Naive B cell (primary cell): ENCODE measurements around the gene SDK1. TPM values are rescaled to one million over a fixed set of nuclear protein-coding genes. Genes with fewer than 3 reads are reported as not detected.
A peak's percentile ranks its signal among the peaks of the same experiment; 100 is the strongest.
"Not testable (repeated sequence)": the region's sequence is repeated elsewhere in the genome, so short reads cannot be mapped to it uniquely, and the experiment has no call there.

ENCODE experiments used
- ATAC-seq, 2 donors: fragments of 150-1000 bp; cut with Tn5 transposase; 2 replicates each; pipeline ENCODE4 v1.10.0; 2021; ENCODE audit warnings: low read depth in 2 of 2, mild to moderate bottlenecking in 2 of 2, moderate library complexity in 2 of 2
- DNase-seq: peaks from one replicate; pipeline ENCODE4 v3.0.0; 2022
- H3K27ac Mint-ChIP-seq, 6 donors: one replicate each; pipeline ENCODE4 v1.8.0; 2020 to 2022; ENCODE audit warnings: mild to moderate bottlenecking in 6 of 6, mixed read lengths in 6 of 6, moderate library complexity in 5 of 6, inconsistent platforms in 2 of 6
- H3K27me3 Mint-ChIP-seq, 3 donors: one replicate each; pipeline ENCODE4 v1.8.0; 2021 to 2022; ENCODE audit warnings: mixed read lengths in 3 of 3, mild to moderate bottlenecking in 1 of 3
- H3K36me3 Mint-ChIP-seq, 2 donors: one replicate each; pipeline ENCODE4 v1.8.0; 2020 to 2022; ENCODE audit warnings: mixed read lengths in 2 of 2, inconsistent platforms in 1 of 2, mild to moderate bottlenecking in 1 of 2
- H3K4me1 Mint-ChIP-seq, 3 donors: one replicate each; pipeline ENCODE4 v1.8.0; 2020 to 2022; ENCODE audit warnings: mixed read lengths in 3 of 3, inconsistent platforms in 1 of 3, mild to moderate bottlenecking in 1 of 3, moderate library complexity in 1 of 3
- H3K4me3 Mint-ChIP-seq, 8 donors: one replicate each; pipeline ENCODE4 v1.8.0; 2020 to 2022; ENCODE audit warnings: mild to moderate bottlenecking in 8 of 8, mixed read lengths in 8 of 8, moderate library complexity in 8 of 8, inconsistent platforms in 2 of 8
- H3K9me3 Mint-ChIP-seq, 7 donors: one replicate each; pipeline ENCODE4 v1.8.0; 2020 to 2022; ENCODE audit warnings: mixed read lengths in 7 of 7, mild to moderate bottlenecking in 5 of 7, inconsistent platforms in 2 of 7, moderate library complexity in 1 of 7
- polyA plus RNA-seq, 6 donors: library from polyadenylated mRNA; unstranded; fragments of 300-500 nt; fragmentation: Illumina TruSeq; gene quantifications; one replicate each; pipeline ENCODE4 v1.2.3, GENCODE V29; 2021; ENCODE audit warnings: low read depth in 6 of 6

SDK1 gene
- polyA plus RNA-seq, 6 donors from 2014 or later, result 0.15 to 0.60 (median 0.38) TPM; not detected in 2

DNA sequence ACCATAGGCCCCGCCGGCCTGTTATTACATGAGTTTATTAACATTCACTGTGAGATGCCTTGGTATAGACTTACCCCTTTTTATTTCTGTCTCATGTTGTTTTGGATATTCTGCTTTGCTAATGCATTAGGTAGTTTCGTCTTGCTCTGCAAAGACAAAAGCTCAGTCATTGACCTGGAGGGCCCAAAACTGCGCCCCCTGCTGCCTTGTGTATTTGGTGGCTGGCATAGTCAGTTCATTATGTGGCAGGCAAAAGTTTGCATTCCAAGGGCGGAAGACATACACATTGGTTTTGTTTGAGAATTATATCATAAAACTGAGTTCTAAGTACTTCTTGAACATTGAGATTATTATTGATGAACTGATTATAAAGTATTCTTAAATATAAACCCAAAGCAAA lies 372.5 kb downstream of the SDK1 start:
- Mint-ChIP-seq H3K27me3 (peaks cover 0 to 5% (median 5%) of the 10 kb centered on the region in 3 donors), H3K36me3 (peaks cover 0 to 8% of the 10 kb centered on the region in 2 donors), H3K4me1 (peaks cover 0 to 18% (median 8%) of the 10 kb centered on the region in 3 donors), H3K4me3 (no peak overlapping the region), H3K27ac (no peak overlapping the region), H3K9me3 (peaks cover 0 to 6% (median 0%) of the 10 kb centered on the region in 7 donors)
- no peak for DNase-seq
- ATAC-seq, result no peak

DNA sequence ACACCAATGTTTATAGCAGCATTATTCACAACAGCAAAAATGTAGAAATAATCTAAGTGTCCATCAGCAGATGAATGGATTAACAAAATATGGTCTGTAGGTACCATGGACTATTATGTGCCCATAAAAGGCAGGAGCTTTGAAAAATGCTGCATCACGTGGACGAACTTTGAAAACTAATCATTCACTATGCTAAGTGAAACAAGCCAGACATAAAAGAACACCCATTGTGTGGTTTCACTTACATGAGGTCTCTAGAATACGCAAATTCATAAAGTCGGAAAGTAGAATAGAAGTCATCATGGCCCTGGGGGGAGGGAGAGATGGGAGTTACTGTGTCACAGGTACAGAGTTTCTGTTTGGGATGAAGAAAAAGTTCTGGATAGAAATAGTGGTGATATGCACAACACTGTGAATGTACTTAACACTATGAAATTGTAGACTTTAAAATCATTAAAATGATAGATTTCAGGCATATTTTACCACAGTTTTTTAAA lies 377.3 kb downstream of the SDK1 start:
- H3K9me3 Mint-ChIP-seq, result peaks cover 0 to 6% (median 0%) of the 10 kb centered on the region in 7 donors
- no peak overlapping the region for H3K4me3 Mint-ChIP-seq
- peaks cover 5 to 40% (median 16%) of the 10 kb centered on the region in 3 donors for H3K27me3 Mint-ChIP-seq
- DNase-seq (no peak), ATAC-seq (no peak)
- H3K27ac Mint-ChIP-seq, result no peak overlapping the region
- peaks cover 0 to 8% of the 10 kb centered on the region in 2 donors for H3K36me3 Mint-ChIP-seq
- peaks cover 0 to 8% (median 8%) of the 10 kb centered on the region in 3 donors for H3K4me1 Mint-ChIP-seq

DNA sequence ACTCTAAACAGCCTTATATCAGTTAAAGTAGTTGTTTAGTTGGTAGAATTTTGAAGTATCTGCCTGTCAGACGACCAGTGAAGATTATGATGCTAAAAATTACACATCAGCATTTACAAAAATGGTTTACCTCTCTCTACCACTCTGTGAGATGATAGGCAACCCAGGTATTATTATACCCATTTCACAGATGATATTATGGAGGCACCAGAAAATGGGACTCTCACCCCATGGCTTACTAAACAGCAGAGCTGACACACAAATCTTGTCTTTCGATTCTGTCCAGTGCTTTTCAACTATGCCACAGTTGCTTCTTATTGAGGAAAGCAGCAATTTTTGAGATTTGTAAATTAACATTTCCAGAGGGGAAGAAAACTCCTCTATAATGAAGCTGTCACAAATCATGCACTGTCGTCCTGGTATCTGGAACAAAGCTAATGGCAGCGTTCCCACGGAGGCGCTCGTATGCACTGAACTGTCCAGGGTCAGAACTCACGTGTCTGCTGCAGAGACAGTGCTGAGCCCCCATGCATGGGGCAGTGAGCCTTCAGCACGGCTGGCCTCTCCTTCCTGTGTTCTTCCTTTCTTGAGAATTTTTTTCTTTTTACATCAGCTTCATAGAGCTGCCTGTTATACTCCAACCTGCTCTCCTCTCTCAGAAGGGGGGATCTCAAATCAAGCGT lies 381.1 kb downstream of the SDK1 start:
- H3K9me3 Mint-ChIP-seq, result peaks cover 0 to 8% (median 0%) of the 10 kb centered on the region in 7 donors
- DNase-seq (no peak), ATAC-seq (no peak)
- H3K27ac Mint-ChIP-seq, result peak overlapping the region in 1 of 6 donors; percentile 26
- H3K27me3 Mint-ChIP-seq, result peaks cover 5 to 46% (median 16%) of the 10 kb centered on the region in 3 donors
- peaks cover 0 to under 1% (median 0%) of the 10 kb centered on the region in 3 donors for H3K4me1 Mint-ChIP-seq
- no peak overlapping the region for H3K4me3 Mint-ChIP-seq
- H3K36me3 Mint-ChIP-seq, result peaks cover 0 to 8% of the 10 kb centered on the region in 2 donors

DNA sequence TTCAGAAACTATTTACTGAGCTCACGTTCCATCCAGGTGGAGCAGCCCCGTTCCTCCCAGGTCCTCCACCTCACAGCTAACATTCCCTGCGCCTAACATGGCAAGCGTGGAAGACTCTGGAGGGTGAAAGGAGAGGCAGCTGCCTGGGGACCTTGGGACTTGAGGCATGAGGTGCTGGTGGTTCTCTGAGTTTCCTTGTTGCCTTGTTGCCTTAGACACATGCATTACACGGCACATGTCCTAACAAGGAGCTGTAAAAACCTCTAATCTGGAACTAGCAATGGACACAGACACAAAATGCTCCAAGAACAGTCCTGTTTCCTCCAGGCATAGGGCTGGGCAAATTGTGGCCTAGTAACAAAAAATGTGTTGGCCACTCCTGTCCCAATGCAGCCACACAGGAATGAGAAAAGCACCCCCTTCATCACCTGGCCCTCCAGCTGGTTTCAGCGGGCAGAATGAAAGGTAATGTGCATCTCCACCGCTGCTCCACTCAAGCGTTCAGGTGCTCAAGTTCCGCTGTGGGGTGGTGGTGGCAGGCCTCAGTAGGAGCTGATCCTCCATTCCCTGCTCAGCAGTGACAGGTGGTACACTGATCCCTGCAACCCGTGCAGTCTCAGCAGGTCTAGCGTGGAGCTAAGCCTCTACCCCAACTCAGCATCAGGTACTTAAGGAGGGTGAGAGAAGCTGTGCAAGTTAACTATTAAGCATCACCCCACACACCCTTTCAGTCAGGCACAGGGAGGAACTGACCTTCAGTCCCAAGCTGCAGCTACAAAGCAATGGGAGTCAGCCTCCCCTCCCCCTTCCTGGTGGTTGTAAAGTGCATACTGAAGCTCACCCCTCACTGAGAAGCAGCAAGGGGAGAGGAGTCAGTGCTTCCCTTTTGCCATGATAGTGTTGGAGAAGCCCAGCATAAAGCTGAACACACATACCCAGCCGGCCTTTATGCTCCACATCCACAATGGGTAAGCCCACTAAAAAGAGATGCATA lies 382.8 kb downstream of the SDK1 start:
- H3K9me3 Mint-ChIP-seq, result peaks cover 0 to 2% (median 0%) of the 10 kb centered on the region in 7 donors
- ATAC-seq (no peak), DNase-seq (no peak)
- H3K27ac Mint-ChIP-seq, result peak overlapping the region in 1 of 6 donors; percentile 54
- no peaks in the 10 kb centered on the region for H3K36me3 Mint-ChIP-seq
- peaks cover 0 to 4% (median 0%) of the 10 kb centered on the region in 3 donors for H3K4me1 Mint-ChIP-seq
- H3K27me3 Mint-ChIP-seq, result peaks cover 5 to 39% (median 8%) of the 10 kb centered on the region in 3 donors
- H3K4me3 Mint-ChIP-seq, result no peak overlapping the region

DNA sequence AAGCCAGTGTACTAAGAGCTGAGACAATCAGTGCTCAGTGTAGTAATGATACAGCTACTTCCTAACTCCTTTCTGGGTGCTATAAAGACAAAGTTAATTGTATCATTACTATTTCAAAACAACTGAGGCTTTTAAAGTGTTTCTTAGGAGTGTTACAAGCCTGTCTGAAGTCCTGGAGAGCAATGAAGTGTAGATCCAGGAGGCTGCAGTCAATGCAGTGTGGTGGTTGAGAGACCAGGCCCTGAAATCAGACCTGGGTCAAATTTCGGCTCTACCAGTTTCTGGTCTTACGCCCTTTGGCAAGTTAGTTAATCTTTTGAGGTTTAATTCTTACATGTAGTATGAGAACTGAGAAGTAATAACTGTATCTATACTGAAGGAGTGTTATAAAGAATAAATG lies 387.0 kb downstream of the SDK1 start:
- no peaks in the 10 kb centered on the region for H3K36me3 Mint-ChIP-seq
- peaks cover 0 to 7% (median 0%) of the 10 kb centered on the region in 3 donors for H3K27me3 Mint-ChIP-seq
- ATAC-seq (no peak), DNase-seq (no peak)
- H3K4me3 Mint-ChIP-seq, result no peak overlapping the region
- peaks cover 0 to 5% (median 2%) of the 10 kb centered on the region in 7 donors for H3K9me3 Mint-ChIP-seq
- peaks cover 0 to 4% (median 0%) of the 10 kb centered on the region in 3 donors for H3K4me1 Mint-ChIP-seq
- no peak overlapping the region for H3K27ac Mint-ChIP-seq

DNA sequence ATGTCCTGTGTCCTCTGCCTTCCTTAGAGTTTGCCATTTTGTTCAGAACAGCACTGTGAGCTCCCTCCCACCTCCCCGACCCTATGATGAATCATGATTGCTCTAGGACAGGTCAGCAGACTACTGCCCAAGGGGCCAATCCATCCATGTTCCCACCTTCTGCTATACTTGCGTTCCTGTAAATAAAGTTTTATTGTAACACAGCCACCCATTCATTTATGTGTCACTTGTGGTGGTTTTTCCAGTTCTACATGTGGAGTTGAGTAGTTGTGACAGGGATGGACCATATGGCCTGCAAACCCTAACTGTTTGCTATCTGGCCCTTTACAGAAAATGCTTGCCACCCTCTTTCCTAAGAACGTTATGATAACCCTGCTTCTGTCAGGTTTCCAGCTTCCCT lies 387.8 kb downstream of the SDK1 start:
- DNase-seq (no peak), ATAC-seq (no peak)
- Mint-ChIP-seq H3K27me3 (peaks cover 2 to 7% (median 4%) of the 10 kb centered on the region in 3 donors), H3K4me3 (no peak overlapping the region), H3K27ac (peak overlapping the region in 1 of 6 donors; percentile 53), H3K9me3 (peaks cover 0 to 5% (median 2%) of the 10 kb centered on the region in 7 donors), H3K36me3 (no peaks in the 10 kb centered on the region), H3K4me1 (peaks cover 0 to 4% (median 0%) of the 10 kb centered on the region in 3 donors)

DNA sequence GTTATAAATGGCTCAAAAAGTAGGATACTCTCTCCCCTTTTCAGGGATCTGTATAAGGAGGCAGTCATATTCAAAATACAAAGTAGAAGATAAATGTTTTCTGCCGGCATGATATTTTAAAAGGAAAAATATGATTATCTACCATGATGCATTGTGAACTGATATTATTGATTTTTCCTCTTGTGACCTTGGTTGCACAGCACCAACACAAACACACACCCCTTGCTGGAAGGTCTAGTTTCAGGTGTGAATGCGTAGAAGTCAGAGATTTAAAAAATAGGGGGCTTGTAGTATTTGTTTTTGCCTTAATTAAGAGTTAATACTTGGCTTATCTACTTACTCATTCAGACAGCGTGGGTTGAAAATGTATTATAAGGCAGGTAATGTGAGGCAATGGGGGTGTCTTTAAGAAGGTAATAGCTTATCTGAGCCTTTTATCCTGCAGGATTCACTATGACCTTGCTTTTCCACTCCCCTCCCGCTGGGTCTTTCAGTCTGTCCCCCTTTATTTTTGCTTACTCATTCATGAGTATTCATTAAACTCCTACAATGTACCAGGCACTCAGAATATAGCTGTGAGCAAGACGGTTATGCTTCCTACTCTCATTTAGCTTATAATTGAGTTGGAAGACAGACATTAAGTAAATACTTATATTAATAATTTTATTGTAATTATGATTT lies 390.6 kb downstream of the SDK1 start:
- Mint-ChIP-seq H3K27me3 (peaks cover 6 to 18% (median 15%) of the 10 kb centered on the region in 3 donors), H3K4me3 (no peak overlapping the region), H3K36me3 (no peaks in the 10 kb centered on the region), H3K27ac (no peak overlapping the region), H3K9me3 (peaks cover 0 to 5% (median 0%) of the 10 kb centered on the region in 7 donors), H3K4me1 (peaks cover 0 to 4% (median 0%) of the 10 kb centered on the region in 3 donors)
- ATAC-seq (no peak), DNase-seq (no peak)

DNA sequence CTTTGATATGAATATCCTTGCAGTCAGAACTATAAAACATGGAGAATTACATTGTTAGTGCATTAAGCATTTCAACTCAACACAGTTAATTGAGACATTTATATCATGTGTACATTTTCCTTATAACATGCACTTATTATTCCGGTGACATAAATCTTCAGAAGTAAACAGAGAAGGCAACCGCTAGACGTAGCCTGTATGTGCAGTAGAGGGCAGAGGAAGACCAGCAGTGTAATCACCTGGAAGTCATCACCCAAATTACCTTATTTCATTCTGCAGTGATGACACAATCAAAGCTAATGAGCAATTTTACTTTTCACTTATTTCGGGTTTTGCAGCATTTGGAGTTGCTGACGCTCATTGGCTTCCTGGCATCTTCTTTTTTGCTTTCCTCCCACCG lies 394.6 kb downstream of the SDK1 start:
- H3K4me3 Mint-ChIP-seq, result no peak overlapping the region
- no peaks in the 10 kb centered on the region for H3K9me3 Mint-ChIP-seq
- peak; percentile 14 for DNase-seq
- H3K36me3 Mint-ChIP-seq, result no peaks in the 10 kb centered on the region
- H3K27ac Mint-ChIP-seq, result no peak overlapping the region
- no peaks in the 10 kb centered on the region for H3K4me1 Mint-ChIP-seq
- H3K27me3 Mint-ChIP-seq, result peaks cover 21 to 27% (median 23%) of the 10 kb centered on the region in 3 donors
- no peak for ATAC-seq

DNA sequence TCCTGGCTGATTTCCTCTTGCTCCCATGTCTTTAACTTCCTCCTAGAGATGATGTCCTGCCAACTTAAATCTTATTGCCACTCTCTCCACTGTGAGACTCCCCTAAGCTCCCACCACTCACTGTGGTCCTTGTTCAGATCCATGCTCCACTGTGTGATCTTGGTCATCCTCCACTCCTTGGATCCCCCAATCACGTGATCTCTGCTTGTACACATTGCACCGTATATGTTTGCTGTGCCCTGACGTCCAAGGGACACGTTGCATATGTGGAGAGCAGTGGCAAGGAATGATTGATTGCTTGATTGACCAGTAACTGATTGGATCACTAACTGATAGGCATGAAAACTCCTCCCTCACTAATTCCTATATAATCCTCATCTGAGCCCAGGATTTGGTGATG lies 395.1 kb downstream of the SDK1 start:
- Mint-ChIP-seq H3K4me3 (peak overlapping the region in 1 of 8 donors; percentile 7), H3K27me3 (peaks cover 23 to 27% (median 26%) of the 10 kb centered on the region in 3 donors), H3K4me1 (no peaks in the 10 kb centered on the region), H3K36me3 (no peaks in the 10 kb centered on the region), H3K27ac (peak overlapping the region in 1 of 6 donors; percentile 12), H3K9me3 (no peaks in the 10 kb centered on the region)
- DNase-seq (no peak), ATAC-seq (no peak)

DNA sequence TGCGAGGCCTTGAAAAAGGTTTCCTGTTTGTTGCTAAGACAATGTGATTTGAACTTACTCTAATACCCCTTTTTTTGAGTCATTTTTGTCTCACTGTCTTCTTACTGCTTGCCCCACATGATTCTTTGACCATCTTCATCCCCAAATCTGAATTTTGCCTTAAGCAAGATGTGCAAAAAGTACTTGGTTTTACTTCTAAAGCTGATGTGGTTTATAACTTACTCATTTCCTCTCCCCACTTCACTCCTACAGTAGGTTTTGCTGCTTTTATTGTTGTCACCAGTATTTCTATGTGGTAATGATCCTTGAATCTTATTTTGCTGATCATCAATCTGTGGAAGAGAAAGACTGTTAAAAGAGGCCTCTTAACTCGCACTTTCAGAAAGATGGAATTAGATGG lies 396.4 kb downstream of the SDK1 start:
- H3K4me1 Mint-ChIP-seq, result no peaks in the 10 kb centered on the region
- H3K27me3 Mint-ChIP-seq, result peaks cover 23 to 27% (median 26%) of the 10 kb centered on the region in 3 donors
- H3K9me3 Mint-ChIP-seq, result no peaks in the 10 kb centered on the region
- H3K36me3 Mint-ChIP-seq, result no peaks in the 10 kb centered on the region
- no peak overlapping the region for H3K4me3 Mint-ChIP-seq
- no peak overlapping the region for H3K27ac Mint-ChIP-seq
- no peak for ATAC-seq
- no peak for DNase-seq

DNA sequence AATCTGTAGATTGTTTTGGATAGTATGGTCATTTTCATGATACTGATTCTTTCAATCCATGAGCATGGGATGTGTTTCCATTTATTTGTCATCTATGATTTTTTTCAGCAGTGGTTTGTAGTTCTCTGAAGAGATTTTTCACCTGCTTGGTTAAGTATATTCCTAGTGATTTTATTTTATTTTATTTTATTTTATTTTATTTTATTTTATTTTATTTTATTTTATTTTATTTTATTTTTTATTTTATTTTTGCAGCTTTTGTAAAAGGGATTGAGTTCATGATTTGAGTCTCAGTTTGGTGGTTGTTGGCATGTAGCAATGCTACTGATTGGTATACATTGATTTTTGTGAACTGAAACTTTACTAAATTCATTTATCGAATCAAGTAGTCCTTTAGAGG lies 404.2 kb downstream of the SDK1 start:
- ATAC-seq (no peak), DNase-seq (no peak)
- Mint-ChIP-seq H3K4me1 (no peaks in the 10 kb centered on the region), H3K36me3 (no peaks in the 10 kb centered on the region), H3K4me3 (no peak overlapping the region), H3K27me3 (peaks cover 4 to 24% (median 11%) of the 10 kb centered on the region in 3 donors), H3K27ac (no peak overlapping the region), H3K9me3 (peaks cover 0 to 31% (median 8%) of the 10 kb centered on the region in 7 donors)

DNA sequence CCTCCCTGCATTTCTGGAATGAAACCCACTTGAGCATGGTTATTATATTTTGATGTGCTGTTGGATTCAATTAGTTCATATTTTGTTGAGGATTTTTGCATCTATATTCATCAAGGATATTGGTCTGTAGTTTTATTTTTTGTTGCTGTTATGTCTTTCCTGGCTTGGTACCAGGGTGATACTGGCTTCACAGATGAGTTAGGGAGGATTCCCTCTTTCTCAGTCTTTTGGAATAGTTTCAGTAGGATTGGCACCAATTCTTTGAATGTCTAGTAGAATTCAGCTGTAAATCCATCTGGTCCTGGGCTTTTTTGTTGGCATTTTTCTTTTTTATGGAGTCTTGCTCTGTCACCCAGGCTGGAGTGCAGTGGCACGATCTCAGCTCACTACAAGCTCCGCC lies 405.0 kb downstream of the SDK1 start:
- H3K27ac Mint-ChIP-seq, ATAC-seq, DNase-seq, H3K36me3 Mint-ChIP-seq, H3K4me1 Mint-ChIP-seq, H3K4me3 Mint-ChIP-seq: not testable (repeated sequence)
- H3K27me3 Mint-ChIP-seq, result peaks cover 5 to 18% (median 14%) of the 10 kb centered on the region in 3 donors
- H3K9me3 Mint-ChIP-seq, result peaks cover 0 to 31% (median 8%) of the 10 kb centered on the region in 7 donors

DNA sequence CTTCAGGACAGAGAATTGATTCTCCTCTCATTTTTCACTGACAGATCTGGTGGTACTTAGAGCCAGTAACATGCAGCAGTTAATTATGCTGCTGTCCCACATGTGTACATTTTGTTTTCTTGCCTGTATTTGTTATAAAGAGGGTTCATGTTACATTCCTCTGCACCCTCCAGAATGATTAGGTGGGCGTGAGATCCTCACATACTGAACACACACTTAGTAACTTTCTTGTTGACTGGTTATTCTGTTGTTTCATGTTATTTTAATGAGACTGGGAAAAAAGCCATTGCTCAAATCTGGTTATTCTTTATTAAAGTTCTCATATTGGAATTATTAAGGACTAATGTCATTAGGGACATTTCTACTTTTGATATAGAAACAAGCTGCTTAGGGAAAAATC lies 409.1 kb downstream of the SDK1 start:
- Mint-ChIP-seq H3K4me3 (no peak overlapping the region), H3K4me1 (no peaks in the 10 kb centered on the region), H3K36me3 (no peaks in the 10 kb centered on the region), H3K27ac (no peak overlapping the region), H3K9me3 (peaks cover 0 to 23% (median 0%) of the 10 kb centered on the region in 7 donors), H3K27me3 (peaks cover 17 to 28% (median 24%) of the 10 kb centered on the region in 3 donors)
- no peak for DNase-seq
- ATAC-seq, result no peak
